ENCODE measurements around the gene LINC00305.

Gene LINC00305

DNA sequence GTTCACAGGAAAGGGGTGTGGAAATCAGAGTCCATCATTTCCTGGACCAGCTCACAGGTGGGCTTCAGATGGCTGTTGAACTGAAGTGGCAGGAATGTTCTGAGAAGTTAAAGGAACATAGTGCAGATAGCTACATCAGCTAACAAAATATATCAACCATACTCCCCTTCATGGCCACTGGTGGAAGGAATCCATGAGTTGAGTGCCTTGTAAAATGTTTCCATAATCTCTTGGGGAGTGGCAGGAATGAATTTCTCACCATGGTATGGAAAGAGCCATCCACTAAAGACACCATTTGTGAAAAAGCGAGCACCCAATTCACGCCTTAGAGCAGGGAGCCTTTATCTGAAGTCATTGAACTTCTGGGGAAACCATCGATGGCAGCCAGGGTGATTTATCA lies at the start of gene LINC00305:
Gene LINC00305 (minus strand): TSS at position 101 of the 400 bp plus-strand sequence.
- TF ChIP-seq, protein P1, sequence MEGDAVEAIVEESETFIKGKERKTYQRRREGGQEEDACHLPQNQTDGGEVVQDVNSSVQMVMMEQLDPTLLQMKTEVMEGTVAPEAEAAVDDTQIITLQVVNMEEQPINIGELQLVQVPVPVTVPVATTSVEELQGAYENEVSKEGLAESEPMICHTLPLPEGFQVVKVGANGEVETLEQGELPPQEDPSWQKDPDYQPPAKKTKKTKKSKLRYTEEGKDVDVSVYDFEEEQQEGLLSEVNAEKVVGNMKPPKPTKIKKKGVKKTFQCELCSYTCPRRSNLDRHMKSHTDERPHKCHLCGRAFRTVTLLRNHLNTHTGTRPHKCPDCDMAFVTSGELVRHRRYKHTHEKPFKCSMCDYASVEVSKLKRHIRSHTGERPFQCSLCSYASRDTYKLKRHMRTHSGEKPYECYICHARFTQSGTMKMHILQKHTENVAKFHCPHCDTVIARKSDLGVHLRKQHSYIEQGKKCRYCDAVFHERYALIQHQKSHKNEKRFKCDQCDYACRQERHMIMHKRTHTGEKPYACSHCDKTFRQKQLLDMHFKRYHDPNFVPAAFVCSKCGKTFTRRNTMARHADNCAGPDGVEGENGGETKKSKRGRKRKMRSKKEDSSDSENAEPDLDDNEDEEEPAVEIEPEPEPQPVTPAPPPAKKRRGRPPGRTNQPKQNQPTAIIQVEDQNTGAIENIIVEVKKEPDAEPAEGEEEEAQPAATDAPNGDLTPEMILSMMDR (IDR thresholded peaks at IDR 0.05; ENCODE audit: insufficient read depth, low read depth, low read length, missing control alignments): no peak
- DNase-seq (ENCODE audit: low read depth): no peak
- no peak within 1 kb of the TSS for H3K4me3 ChIP-seq (ENCODE audit: low read depth, low read length)

DNA sequence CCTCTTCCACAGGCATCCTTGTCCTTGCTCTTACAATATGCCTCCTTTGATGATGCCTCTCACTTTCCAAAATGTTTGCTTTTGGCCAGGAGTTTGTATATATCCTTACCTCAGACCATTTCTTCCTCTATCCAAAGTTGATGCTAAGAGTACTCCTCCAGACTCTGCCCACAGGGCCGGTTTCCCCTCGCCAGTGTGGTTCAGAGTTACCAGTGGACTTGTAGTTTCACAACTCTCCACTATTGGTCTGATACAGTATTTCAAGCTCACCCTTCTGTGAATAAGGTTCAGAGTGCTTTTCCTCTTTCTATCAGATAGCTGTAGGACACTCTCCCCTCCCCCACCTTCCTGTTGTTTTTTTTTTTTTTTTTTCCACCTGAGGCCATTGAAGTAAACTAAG lies 42.2 kb upstream of the LINC00305 start:
- TF ChIP-seq, protein P1 (IDR thresholded peaks at IDR 0.05; ENCODE audit: insufficient read depth, low read depth, low read length, missing control alignments): no peak
- no peak overlapping the region for H3K4me3 ChIP-seq (ENCODE audit: low read depth, low read length)
- DNase-seq (ENCODE audit: low read depth): no peak

GRCh38 chr18:64185987-64186386 lies 37.1 kb upstream of the LINC00305 start:
- no peak for DNase-seq (ENCODE audit: low read depth)
- TF ChIP-seq, protein P1 (IDR thresholded peaks at IDR 0.05; ENCODE audit: insufficient read depth, low read depth, low read length, missing control alignments): no peak
- no peak overlapping the region for H3K4me3 ChIP-seq (ENCODE audit: low read depth, low read length)

GRCh38 chr18:64183665-64184064 lies 34.8 kb upstream of the LINC00305 start:
- TF ChIP-seq, protein P1 (IDR thresholded peaks at IDR 0.05; ENCODE audit: insufficient read depth, low read depth, low read length, missing control alignments): no peak
- H3K4me3 ChIP-seq (ENCODE audit: low read depth, low read length): no peak overlapping the region
- no peak for DNase-seq (ENCODE audit: low read depth)

DNA sequence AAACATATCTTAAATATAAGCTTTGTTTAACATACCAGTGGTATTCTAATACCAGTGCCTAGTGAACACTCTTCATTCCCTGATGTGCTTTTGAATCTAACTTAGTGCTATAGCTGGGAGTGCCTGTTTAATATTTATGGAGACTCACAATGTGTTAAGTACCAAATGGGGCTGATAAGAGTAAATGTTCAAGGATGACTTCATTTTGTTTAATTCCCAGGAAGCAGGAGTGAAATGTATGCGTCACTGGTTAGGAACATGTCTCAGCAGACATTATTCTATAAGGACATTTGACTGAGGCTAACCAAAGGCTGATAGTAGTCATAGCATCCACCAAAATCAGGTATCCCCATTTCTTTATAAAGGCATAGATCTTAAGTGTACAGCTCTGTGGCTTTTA lies 31.7 kb upstream of the LINC00305 start:
- no peak overlapping the region for H3K4me3 ChIP-seq (ENCODE audit: low read depth, low read length)
- DNase-seq (ENCODE audit: low read depth): no peak
- TF ChIP-seq, protein P1 (IDR thresholded peaks at IDR 0.05; ENCODE audit: insufficient read depth, low read depth, low read length, missing control alignments): no peak

GRCh38 chr18:64180171-64180570 lies 31.3 kb upstream of the LINC00305 start:
- TF ChIP-seq, protein P1 (IDR thresholded peaks at IDR 0.05; ENCODE audit: insufficient read depth, low read depth, low read length, missing control alignments): no peak
- no peak for DNase-seq (ENCODE audit: low read depth)

GRCh38 chr18:64179556-64180080 lies 30.7 kb upstream of the LINC00305 start:
- H3K4me3 ChIP-seq (ENCODE audit: low read depth, low read length): no peak overlapping the region
- no peak for DNase-seq (ENCODE audit: low read depth)
- TF ChIP-seq, protein P1 (IDR thresholded peaks at IDR 0.05; ENCODE audit: insufficient read depth, low read depth, low read length, missing control alignments): no peak

More at GRCh38 chr18:64180171-64180570, 31.3 kb upstream of the LINC00305 start:
- H3K4me3 ChIP-seq (ENCODE audit: low read depth, low read length): no peak overlapping the region
